HG02588 (cell line): Measurements from ENCODE around the gene RAB31.

ENCODE experiments used
- ATAC-seq: cut with Tn5 transposase; IDR thresholded peaks from one replicate; pipeline ENCODE4 v1.9.1; 2021; ENCODE audit warnings: mild to moderate bottlenecking, moderate library complexity; ENCODE audit not compliant: unreplicated experiment

RAB31 gene

GRCh38 chr18:9811978-9812377, 103.9 kb downstream of the RAB31 start:
- ATAC-seq, result no peak

GRCh38 chr18:9814431-9814830, 106.3 kb downstream of the RAB31 start:
- ATAC-seq, result no peak

- no peak for ATAC-seq
These were observed 109.2 kb downstream of the RAB31 start for GRCh38 chr18:9817286-9817685.

DNA sequence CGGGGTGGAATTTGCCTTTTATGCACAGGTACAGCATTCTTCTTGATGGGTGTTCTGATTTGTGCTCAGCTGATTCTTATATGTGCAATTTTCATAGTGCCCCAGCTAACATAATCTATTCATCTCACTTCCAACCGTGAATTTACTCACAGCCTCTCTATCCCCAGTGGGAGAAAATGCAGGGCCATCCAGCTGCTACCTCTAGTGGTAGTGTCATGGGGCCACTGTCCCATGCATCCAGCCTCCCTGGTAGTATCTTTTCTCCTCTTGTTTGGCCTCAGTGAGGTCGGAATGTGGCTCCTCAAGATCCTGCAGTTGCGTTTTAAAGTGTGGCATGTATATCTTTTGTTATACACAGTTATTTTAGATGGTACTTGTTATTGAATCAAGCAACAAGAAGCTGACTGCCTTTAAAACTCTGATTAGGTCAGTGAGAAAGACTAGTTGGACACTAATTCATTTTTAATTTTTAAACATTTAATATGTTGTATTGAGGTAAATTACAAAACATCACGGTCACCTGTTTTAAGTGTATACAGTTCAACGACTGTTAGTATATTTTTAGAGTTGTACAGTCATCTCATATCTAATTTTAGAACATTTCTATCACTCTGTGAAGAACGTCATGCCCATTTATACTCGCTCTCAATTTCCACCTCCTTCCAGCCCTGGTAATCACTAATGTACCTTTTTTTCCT, 109.8 kb downstream of the RAB31 start:
- ATAC-seq, result no peak

DNA sequence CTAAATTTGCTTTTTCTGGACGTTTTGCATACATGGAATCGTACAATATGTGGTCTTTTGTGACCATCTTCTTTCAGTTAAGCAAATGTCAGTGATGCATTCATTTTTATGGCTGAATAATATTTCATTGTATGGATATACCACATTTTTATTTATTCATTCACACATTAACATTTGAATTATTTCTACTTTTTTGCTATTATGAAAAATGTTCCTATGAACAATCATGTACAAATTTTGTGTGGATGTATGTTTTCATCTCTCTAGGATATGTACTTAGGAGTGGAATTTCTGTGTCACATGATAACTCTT, 110.3 kb downstream of the RAB31 start:
- ATAC-seq, result no peak

DNA sequence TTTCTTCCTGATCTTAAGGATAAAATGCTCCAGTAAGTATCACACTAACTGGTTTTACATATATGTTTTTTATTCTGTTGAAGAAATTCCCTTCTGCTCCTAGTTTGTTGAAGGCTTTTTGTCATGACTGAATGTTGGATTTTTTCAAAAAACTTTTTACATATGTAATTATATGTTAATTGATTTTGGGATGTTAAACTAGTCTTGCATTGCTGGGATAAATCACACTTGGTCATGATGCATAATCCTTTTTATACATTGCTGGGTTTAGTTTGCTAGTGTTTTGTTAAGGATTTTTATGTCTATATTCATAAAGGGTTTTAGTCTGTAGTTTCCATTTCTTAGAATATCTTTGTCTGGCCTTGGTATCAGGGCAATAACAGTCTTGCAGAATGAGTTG, 112.0 kb downstream of the RAB31 start:
- no peak for ATAC-seq

DNA sequence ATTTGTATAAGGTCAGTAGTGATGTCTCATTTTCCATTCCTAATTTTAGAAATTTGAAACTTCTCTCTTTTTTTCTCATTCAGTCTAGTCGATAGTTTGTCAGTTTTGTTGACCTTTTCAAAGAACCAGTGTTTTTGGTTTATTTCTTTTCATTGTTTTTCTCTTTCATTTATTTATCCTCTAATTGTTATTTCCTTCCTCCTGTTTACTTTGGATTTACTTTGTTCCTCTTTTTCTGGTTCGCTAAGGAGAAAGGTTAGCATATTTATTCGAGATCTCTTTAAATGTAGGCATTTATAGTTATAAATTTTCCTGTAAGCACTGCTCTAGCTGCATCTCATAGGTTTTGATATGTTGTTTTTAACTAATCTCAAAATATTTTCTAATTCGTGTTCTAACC, 112.6 kb downstream of the RAB31 start:
- no peak for ATAC-seq

- ATAC-seq, result no peak
These were observed 114.6 kb downstream of the RAB31 start for GRCh38 chr18:9822587-9823185.

DNA sequence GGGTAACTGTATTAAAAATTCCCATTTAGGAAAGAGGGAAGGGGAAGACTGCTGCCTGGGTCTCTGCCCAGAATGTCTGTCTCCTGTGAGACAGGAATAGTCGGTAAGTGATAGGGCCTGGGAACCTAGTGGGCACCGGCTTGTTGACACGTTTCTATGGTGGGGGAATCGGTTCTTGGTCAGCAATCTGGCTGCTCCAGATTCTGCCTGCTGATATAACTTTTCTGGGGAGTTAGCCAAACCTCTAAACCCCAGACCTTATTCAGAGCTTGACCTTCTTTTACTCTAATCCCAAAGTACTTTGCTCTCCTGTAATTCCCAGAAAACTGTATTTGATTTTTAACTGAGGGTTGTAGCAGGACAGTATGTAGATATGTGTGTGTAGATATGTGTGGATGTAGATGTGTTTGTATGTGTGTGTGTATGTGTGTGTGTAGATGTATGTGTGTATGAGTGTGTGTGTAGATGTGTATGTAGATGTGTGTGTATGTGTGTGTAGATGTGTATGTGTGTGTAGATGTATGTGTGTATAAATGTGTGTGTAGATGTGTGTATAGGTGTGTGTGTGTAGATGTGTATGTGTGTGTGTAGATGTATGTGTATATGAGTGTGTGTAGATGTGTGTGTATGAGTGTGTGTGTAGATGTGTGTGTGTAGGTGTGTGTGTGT, 115.8 kb downstream of the RAB31 start:
- ATAC-seq, result no peak

DNA sequence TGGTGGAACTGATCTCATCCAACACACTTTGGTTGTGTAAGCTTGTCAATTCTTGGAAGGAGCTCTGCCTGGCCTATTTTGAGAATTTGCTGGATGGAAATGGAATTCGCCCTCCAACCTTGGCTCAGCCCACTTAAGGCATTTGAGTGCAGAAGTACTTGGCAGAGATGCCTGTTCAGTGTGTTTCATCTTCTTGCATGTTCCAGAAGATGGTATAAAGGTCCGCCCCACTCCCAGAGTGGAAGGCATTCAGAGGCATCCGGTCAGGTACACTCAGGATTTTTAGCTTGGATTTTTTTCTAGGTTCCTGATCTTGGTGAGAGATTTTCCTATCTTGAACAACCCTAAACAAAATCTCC, 116.4 kb downstream of the RAB31 start:
- no peak for ATAC-seq

DNA sequence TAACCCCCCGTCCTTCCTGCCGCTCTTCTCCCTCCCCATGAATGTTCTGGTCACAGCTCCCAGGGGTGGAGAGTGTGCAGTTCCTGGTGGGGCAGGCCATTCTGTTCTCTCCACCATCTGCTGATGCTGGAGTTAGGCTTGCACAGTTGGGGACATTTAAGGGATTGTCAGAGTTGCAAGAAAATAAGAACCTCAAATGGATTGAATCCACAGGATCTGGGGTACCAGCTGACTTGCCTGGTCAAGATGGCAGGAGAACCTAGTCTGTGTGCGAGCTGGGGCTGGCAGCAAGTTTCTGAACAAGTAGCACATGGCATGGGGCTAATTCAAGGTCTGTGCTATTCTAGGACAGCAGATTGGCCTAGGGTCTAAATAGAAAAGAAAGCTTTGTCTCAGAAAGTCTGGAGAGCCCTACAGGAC, 116.9 kb downstream of the RAB31 start:
- no peak for ATAC-seq

DNA sequence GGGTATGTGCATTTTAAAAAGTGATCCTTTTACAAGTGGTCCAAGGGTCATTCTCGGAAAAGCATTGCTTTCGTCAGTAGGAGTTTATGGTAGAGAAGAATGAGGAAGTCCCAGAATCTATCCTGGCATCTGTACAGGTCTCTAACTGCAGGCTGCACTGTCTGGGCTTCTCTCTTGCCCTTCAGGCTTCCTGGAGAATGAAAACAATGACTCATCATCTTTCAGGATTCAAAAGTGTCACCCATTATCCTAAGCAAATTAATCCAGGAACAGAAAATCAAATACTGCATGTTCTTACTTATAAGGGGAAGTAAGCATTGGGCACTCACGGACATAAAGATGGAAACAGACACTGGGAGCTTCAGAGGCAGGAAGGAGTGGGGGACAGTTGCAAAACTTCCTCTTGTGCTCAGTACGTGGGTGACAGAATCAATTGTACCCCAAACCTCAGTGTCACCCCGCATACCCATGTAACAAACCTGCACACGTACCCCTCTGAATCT, 117.5 kb downstream of the RAB31 start:
- no peak for ATAC-seq

DNA sequence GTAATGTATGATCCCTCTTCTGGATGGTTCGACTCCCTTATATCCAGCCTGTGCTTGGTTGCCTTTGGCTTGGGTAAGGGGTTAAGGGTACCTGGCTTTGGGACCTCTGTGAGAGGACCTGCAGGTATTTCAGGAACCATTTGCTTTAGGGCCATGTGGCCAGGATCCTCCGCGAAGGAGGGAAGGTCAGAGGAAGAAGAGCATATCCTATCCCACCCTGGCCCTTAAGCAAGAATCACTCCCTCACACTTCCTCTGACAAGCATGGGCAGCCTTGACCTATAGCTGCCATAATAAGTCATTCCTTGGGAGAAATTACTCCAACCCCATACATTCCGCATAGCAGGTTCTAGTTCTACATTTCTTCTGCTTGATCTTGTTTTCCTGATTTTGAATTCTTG, 118.6 kb downstream of the RAB31 start:
- no peak for ATAC-seq

- ATAC-seq, result no peak
These were observed 119.2 kb downstream of the RAB31 start for GRCh38 chr18:9827211-9827792.

DNA sequence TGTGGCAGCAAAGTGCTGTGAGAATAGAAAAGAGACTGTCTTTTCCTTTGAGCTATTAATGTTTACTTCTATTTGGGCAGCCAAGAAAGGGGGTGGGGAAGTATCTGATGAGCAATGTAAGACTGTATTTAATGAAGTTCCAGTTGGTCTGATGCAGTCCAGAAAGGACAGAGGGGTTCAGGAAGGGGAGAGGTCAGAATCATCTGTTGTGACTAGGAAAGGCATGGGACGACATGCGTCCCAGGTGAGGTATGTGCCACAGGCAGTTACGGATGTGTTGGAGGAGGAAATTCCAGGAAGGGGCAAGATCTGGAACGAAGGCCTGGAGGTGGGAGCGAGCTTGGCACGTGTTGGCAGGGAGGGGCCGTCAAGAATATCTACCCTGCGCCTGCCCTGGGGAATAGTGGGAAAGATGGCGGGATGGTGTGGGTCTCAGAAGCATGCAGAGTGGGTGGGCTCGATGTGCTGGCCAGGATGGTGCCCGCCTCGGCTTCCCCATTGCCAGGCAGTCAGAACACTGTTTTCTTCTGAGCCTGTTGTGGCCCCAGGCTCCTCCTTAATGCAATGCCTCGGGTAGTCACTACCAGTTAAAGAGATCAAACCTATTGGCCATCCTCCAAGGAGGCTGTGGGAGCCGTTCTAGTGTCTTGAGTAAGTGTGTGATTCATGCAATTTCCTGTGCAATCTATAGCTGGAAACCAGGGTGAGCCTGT, 119.8 kb downstream of the RAB31 start:
- no peak for ATAC-seq

DNA sequence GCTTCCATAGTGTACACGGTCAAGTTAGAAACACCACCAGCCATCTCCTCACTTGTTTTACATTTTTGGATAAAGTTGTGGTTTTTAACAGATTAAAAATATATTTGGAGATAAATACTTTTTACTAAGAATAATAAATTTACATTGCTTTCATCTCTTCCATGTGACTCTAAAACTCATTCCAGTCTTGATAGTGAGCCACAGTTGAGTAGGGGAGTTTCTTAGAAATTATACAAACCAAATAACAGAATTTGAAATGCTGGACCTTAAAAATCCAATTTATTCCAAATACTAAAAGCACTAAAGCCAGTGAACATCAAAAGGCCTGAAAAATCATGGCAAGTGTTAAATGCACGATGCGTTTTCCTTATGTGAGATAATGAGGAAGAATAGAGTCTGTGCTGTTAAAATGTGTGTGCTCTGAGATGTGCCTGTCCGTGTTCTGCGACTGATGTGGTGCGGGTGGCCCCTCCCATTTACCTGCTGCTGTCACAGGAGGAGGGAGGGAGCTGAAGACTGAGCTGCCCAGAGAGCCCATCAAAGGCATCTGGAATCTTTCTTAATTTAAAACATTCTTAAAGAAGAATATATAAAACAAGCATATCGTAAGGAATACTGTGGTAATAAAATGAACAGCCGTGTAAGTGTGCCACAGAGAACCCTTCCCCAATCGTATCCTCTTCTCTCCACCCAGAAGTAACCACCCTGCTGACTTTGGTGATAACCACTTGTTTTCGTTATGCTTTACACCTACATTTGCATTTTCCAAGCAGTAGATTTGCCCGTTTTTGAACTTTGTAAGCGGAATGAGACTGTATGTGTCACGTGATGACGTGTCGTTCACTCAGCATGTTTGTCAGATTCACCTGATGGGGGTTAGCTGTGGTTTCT, 120.7 kb downstream of the RAB31 start:
- no peak for ATAC-seq

DNA sequence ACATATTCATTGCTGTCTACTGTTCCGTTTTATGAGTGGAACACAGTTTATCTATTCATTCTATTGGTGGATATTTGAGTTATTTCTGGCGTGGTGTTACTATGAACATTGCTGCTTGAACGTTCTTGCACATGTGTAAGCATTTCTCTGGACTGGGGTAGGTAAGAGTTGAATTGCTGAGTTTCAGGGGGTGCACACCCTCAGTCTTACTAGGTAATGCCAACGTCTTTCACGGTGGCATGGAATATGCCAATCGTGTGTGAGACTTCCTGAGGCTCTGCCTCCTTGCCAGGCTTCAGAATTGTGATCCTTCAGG, 121.3 kb downstream of the RAB31 start:
- ATAC-seq, result no peak

DNA sequence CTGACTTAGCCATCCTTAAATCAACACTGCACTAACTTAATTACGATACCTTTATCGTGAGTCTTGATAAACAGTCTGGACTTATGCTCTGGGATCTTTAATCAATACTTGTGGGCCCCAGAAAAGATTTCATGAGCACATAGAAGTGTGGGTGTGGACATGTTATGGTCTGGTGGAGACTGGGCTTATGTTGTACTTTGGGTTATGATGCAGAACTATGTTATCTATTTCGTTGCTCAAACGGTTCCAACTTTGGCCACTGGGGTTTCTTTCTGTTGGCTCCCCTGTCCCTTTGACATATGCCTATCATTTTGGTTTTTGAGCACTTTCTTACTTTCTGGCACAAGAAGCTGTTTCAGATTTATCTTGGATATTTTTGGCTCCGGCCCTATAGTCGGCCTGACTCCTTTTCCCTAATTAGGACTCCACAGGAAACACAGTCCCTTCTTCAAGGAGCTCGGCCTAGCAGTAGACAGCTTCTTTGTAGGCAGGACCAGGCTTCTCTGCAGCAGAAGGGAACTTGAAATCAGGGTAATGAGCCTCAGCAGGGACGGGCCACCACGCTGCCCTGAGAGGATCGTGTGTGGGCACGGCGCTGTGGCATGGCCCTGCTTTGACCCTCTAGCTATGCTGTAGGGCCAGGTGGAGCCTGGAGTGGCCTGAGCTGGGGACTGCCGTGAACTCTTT, 123.1 kb downstream of the RAB31 start:
- ATAC-seq, result no peak

- no peak for ATAC-seq
These were observed 123.7 kb downstream of the RAB31 start for GRCh38 chr18:9831723-9832199.

GRCh38 chr18:9832871-9833270, 124.8 kb downstream of the RAB31 start:
- ATAC-seq, result no peak
